Hepatocyte (in vitro differentiated cells): ENCODE results near the gene HSD3B7. TPM values are rescaled to one million over a fixed set of nuclear protein-coding genes. Genes with fewer than 3 reads are reported as not detected.
A peak's percentile ranks its signal among the peaks of the same experiment; 100 is the strongest.

Experiments
- DNase-seq: peaks from one replicate; pipeline ENCODE4 v3.0.0-alpha.2; 2016; ENCODE audit warnings: low spot score
- H2AFZ ChIP-seq: fragments of 200-600 bp; sonication (generic); 2 replicates; pipeline ENCODE4 v1.6.0; 2016; ENCODE audit warnings: antibody characterized with exemption, mild to moderate bottlenecking
- H3K27ac ChIP-seq: fragments of 200-600 bp; sonication (generic); 2 replicates; pipeline ENCODE4 v1.5.1; 2016; ENCODE audit warnings: mild to moderate bottlenecking
- H3K27me3 ChIP-seq: fragments of 200-600 bp; sonication (generic); 2 replicates; pipeline ENCODE4 v1.6.1; 2016
- H3K36me3 ChIP-seq: fragments of 200-600 bp; sonication (generic); replicated peaks from 2 replicates; pipeline ENCODE4 v1.5.1; 2016; ENCODE audit warnings: low read depth; ENCODE audit not compliant: insufficient read depth
- H3K4me1 ChIP-seq: fragments of 200-600 bp; sonication (generic); 2 replicates; pipeline ENCODE4 v1.5.1; 2016; ENCODE audit warnings: mild to moderate bottlenecking, moderate library complexity; ENCODE audit not compliant: insufficient read depth
- H3K4me2 ChIP-seq: fragments of 200-600 bp; sonication (generic); 2 replicates; pipeline ENCODE4 v1.6.0; 2016
- H3K4me3 ChIP-seq: fragments of 200-600 bp; sonication (generic); 2 replicates; pipeline ENCODE4 v1.5.1; 2016; ENCODE audit warnings: mild to moderate bottlenecking
- H3K79me2 ChIP-seq: fragments of 200-600 bp; sonication (generic); 2 replicates; pipeline ENCODE4 v1.6.0; 2017; ENCODE audit warnings: mild to moderate bottlenecking
- H3K9me2 ChIP-seq: fragments of 200-600 bp; sonication (generic); replicated peaks from 2 replicates; pipeline ENCODE4 v1.6.0; 2017; ENCODE audit warnings: mild to moderate bottlenecking; ENCODE audit not compliant: insufficient read depth
- H3K9me3 ChIP-seq: fragments of 200-600 bp; sonication (generic); 2 replicates; pipeline ENCODE4 v1.5.1; 2016; ENCODE audit warnings: low read depth, mild to moderate bottlenecking
- H4K20me1 ChIP-seq: fragments of 200-600 bp; sonication (generic); 2 replicates; pipeline ENCODE4 v1.6.0; 2016; ENCODE audit warnings: mild to moderate bottlenecking; ENCODE audit not compliant: insufficient read depth, poor library complexity, severe bottlenecking
- CTCF ChIP-seq: fragments of 200-600 bp; sonication (generic); IDR thresholded peaks from 2 replicates; pipeline ENCODE4 v1.5.1; 2016; ENCODE audit warnings: antibody characterized with exemption, mild to moderate bottlenecking; ENCODE audit not compliant: poor library complexity
- EZH2 ChIP-seq: fragments of 200-600 bp; sonication (generic); IDR thresholded peaks from 2 replicates; pipeline ENCODE4 v1.6.1; 2016; ENCODE audit warnings: antibody characterized with exemption, mild to moderate bottlenecking, borderline replicate concordance
- EZH2phosphoT487 ChIP-seq: fragments of 200-600 bp; sonication (generic); IDR thresholded peaks from one replicate; pipeline ENCODE4 v1.6.1; 2018; ENCODE audit warnings: antibody characterized with exemption, mild to moderate bottlenecking, low read depth, moderate library complexity; ENCODE audit not compliant: unreplicated experiment, severe bottlenecking
- WGBS: methylation state at CpG from one replicate; pipeline ENCODE4 v1.1.6; 2016; ENCODE audit warnings: low lambda C conversion rate; ENCODE audit errors: missing lambda C conversion rate; 5-methylcytosine and 5-hydroxymethylcytosine counted together
- polyA plus RNA-seq: library from polyadenylated mRNA; unstranded; fragments of >200 nt; fragmentation: Nextera tagmentation; extraction: Ambion mirVana; gene quantifications from 2 replicates; pipeline ENCODE4 v1.2.1, GENCODE V29; 2016
- total RNA-seq: library from RNA; depleted of rRNA; stranded (reverse); fragments of >200 nt; gene quantifications from 2 replicates; pipeline ENCODE4 v1.2.3, GENCODE V29; 2014

Gene HSD3B7
- total and polyA plus RNA-seq, 2 experiments from 2014 or later: 17.5 to 20.8 TPM

- H3K36me3 ChIP-seq: no peaks in the 10 kb centered on the region
- peaks cover 30% of the 10 kb centered on the region for H3K79me2 ChIP-seq
- no peak overlapping the region for H3K27ac ChIP-seq
- peaks cover under 1% of the 10 kb centered on the region for H4K20me1 ChIP-seq
- no peak overlapping the region for H3K4me3 ChIP-seq
- H3K9me3 ChIP-seq: no peaks in the 10 kb centered on the region
- H2AFZ ChIP-seq: no peak overlapping the region
- no peak for DNase-seq
- H3K4me1 ChIP-seq: peaks cover 22% of the 10 kb centered on the region
- H3K27me3 ChIP-seq: no peaks in the 10 kb centered on the region
- H3K4me2 ChIP-seq: no peak overlapping the region
- WGBS: 84% methylated on average over 8 of the region's 8 CpGs
- no peaks in the 10 kb centered on the region for H3K9me2 ChIP-seq
- TF ChIP-seq CTCF (no peak), EZH2 (no peak), EZH2phosphoT487 (no peak)
Measured at GRCh38 chr16:30954993-30955392, 30.0 kb upstream of the HSD3B7 start.

GRCh38 chr16:30956601-30957455, 28.2 kb upstream of the HSD3B7 start:
- Histone ChIP-seq H3K4me2 (peak overlapping the region; percentile 80), H3K79me2 (peaks cover 20% of the 10 kb centered on the region), H4K20me1 (peaks cover 5% of the 10 kb centered on the region), H3K27ac (peak overlapping the region; percentile 100), H3K4me1 (peaks cover 8% of the 10 kb centered on the region), H3K4me3 (peak overlapping the region; percentile 93), H3K9me2 (no peaks in the 10 kb centered on the region), H3K36me3 (no peaks in the 10 kb centered on the region), H3K27me3 (no peaks in the 10 kb centered on the region), H2AFZ (peak overlapping the region; percentile 97), H3K9me3 (no peaks in the 10 kb centered on the region)
- WGBS: 37% methylated on average over 38 of the region's 42 CpGs
- DNase-seq: peak; percentile 93
- TF ChIP-seq CTCF (peak; percentile 21), EZH2 (no peak)

GRCh38 chr16:30957456-30958174, 27.4 kb upstream of the HSD3B7 start, which contains the start of gene SETD1A:
TSS of gene SETD1A (plus strand) at chr16:30957754. CDS start at chr16:30958732, 978 bp downstream.
- peak within 1 kb of the TSS; percentile 97 for H3K4me2 ChIP-seq
- H3K27me3 ChIP-seq: no peaks in the 10 kb centered on the region
- no peaks in the 10 kb centered on the region for H3K9me3 ChIP-seq
- peaks cover 20% of the 10 kb centered on the region for H3K79me2 ChIP-seq
- peaks cover 8% of the 10 kb centered on the region for H3K4me1 ChIP-seq
- DNase-seq: peak; percentile 98
- peak within 1 kb of the TSS; percentile 93 for H3K4me3 ChIP-seq
- TF ChIP-seq EZH2phosphoT487: no peak
- TF ChIP-seq CTCF: no peak
- no peak for TF ChIP-seq EZH2
- H3K27ac ChIP-seq: peak within 1 kb of the TSS; percentile 100
- H3K9me2 ChIP-seq: no peaks in the 10 kb centered on the region
- H2AFZ ChIP-seq: peak within 1 kb of the TSS; percentile 97
- H3K36me3 ChIP-seq: peaks cover 3% of the 10 kb centered on the region
- peaks cover 5% of the 10 kb centered on the region for H4K20me1 ChIP-seq
- under 1% methylated on average over 35 of the region's 85 CpGs for WGBS
